ENCODE data around the gene MRPL43.

Gene MRPL43

DNA sequence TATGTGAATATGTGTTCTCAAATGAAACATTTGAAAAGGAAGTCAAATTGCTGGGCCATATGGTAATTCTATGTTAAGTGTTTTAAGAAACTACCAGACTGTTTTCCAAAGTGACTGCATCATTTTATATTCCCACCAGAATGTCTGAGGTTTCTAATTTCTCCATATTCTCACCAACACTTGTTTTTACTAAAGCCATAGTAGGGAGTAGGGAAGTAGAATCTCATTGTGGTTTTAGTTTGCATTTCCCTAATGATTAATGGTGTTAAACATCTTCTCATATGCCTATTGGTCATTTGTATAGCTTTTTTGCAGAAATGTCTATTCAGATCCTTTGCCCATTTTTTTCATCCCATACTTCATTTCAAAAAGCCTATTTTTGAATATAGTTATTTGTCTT, 27.0 kb downstream of the MRPL43 start:
- Mint-ChIP-seq H3K9me3 (no peaks in the 10 kb centered on the region), H3K36me3 (ENCODE audit: low read depth) (peaks cover 83% of the 10 kb centered on the region), H3K4me3 (no peak overlapping the region), H3K27ac (no peak overlapping the region), H3K4me1 (ENCODE audit: low read depth) (peaks cover 9% of the 10 kb centered on the region), H3K27me3 (no peaks in the 10 kb centered on the region)
- DNase-seq: no peak

DNA sequence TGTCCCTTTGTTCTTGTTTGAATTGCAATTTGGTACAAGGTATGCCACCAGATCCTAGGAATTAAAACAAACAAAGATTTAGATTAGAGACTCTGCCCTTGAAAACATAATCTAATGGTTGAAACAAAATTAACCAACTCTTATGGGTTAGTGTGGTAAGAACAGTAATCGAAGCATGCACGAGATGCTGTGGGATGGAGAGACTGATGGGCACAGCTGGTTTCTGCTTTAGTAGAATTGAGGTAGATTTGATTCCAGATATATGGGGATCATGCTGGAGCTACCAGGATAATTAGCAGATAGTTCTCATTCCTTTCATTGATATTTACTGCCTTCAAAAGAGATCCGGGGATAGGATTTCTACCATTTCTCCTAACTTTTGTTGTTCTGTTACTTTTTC, 38.4 kb downstream of the MRPL43 start:
- H3K36me3 Mint-ChIP-seq (ENCODE audit: low read depth): peaks cover 82% of the 10 kb centered on the region
- no peak overlapping the region for H3K4me3 Mint-ChIP-seq

DNA sequence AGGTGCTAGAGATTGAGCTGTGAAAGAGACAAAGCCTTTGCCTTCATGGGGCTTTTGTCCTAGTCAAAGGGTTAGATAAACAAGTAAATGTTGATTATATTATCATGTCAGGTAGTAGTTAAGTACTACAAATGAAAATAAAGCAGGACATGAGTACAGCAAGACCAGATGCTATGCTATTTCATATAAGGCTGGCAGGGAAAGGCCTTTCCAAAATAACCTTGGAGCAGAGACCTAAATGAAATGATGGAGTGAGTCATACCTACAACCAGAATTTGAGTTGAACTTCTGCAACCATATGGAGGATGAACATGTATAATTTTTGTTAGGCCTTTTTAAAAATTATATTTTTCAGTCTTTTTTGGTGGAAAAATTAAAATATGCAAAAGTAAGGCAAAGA, 41.5 kb downstream of the MRPL43 start:
- no peak overlapping the region for H3K27ac Mint-ChIP-seq
- no peaks in the 10 kb centered on the region for H3K9me3 Mint-ChIP-seq
- DNase-seq: no peak
- peaks cover 16% of the 10 kb centered on the region for H3K4me1 Mint-ChIP-seq (ENCODE audit: low read depth)
- H3K36me3 Mint-ChIP-seq (ENCODE audit: low read depth): peaks cover 94% of the 10 kb centered on the region
- H3K4me3 Mint-ChIP-seq: no peak overlapping the region
- H3K27me3 Mint-ChIP-seq: no peaks in the 10 kb centered on the region

More for the DNA sequence above, 38.4 kb downstream of the MRPL43 start:
- no peaks in the 10 kb centered on the region for H3K9me3 Mint-ChIP-seq
- H3K4me1 Mint-ChIP-seq (ENCODE audit: low read depth): peaks cover 5% of the 10 kb centered on the region
- no peak for DNase-seq
- H3K27ac Mint-ChIP-seq: no peak overlapping the region
- H3K27me3 Mint-ChIP-seq: no peaks in the 10 kb centered on the region

DNA sequence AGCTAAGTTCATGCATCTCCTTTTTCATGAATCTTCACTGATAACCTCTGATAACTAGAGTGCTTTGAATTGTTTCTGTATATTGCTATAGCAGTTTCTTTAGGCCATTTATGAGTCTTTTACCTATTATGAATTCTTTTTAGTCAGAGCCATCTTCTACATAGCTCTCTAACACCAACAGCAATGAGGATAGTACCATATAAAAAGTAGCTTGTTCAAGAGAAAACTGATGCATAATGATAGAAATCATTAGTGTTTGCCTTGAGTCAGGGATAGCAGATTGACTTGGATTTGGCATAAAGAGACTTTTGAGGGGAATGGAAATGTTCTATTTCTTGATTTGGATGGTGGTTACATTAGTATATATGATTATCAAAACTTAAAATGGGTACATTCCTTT, 43.8 kb downstream of the MRPL43 start:
- H3K36me3 Mint-ChIP-seq (ENCODE audit: low read depth): peaks cover 91% of the 10 kb centered on the region
- no peak for DNase-seq
- no peaks in the 10 kb centered on the region for H3K9me3 Mint-ChIP-seq
- H3K27me3 Mint-ChIP-seq: no peaks in the 10 kb centered on the region
- H3K4me3 Mint-ChIP-seq: no peak overlapping the region
- H3K27ac Mint-ChIP-seq: peak overlapping the region; percentile 87
- H3K4me1 Mint-ChIP-seq (ENCODE audit: low read depth): peaks cover 16% of the 10 kb centered on the region

DNA sequence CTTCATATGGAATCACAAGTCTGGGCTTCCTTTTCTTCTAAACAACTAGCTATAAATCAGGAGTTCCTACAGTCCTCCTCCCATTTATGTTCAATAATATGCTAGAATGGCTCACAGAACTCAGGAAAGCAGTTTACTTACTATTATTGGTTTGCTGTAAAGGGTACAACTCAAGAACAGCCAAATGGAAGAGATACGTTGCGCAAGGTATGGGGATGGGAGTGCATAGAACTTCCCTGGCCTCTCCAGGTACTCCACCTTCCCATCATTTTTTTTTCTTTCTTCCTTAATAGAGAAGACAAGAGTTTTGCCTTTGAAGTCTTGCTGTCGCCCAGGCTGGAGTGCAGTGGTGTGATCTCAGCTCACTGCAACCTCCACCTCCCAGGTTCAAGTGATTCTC, 45.1 kb downstream of the MRPL43 start:
- no peak overlapping the region for H3K4me3 Mint-ChIP-seq
- H3K9me3 Mint-ChIP-seq: no peaks in the 10 kb centered on the region
- no peak overlapping the region for H3K27ac Mint-ChIP-seq
- DNase-seq: no peak
- H3K4me1 Mint-ChIP-seq (ENCODE audit: low read depth): peaks cover 16% of the 10 kb centered on the region
- no peaks in the 10 kb centered on the region for H3K27me3 Mint-ChIP-seq
- peaks cover 93% of the 10 kb centered on the region for H3K36me3 Mint-ChIP-seq (ENCODE audit: low read depth)

DNA sequence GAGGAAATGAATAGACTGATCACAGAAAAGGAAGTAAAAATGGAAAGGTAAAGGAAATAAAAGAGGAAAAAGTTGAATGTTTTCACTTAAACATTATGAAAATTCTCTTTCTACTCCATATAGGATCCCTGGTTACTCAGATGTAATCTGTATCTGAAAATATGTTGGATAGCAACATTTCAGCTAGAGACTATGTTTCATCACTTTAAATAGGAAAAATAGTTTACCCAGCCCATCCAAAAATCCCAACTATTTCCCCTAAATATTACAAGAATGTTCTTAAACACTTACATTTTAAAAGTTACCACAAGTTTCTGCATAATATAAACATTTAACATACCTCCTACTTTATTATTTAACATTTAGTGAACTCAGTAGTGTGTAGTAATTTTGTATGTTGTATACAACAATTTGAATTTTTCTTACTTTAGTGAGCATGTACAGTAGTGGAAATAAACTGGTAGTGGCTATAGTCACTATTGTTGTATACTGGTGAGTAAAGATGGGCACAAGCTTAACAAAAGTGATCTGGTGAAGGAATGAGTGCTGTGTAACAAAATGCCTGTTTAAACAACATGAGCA, 47.4 kb downstream of the MRPL43 start:
- Mint-ChIP-seq H3K36me3 (ENCODE audit: low read depth) (peaks cover 86% of the 10 kb centered on the region), H3K9me3 (no peaks in the 10 kb centered on the region), H3K4me1 (ENCODE audit: low read depth) (peaks cover 13% of the 10 kb centered on the region), H3K27me3 (no peaks in the 10 kb centered on the region), H3K27ac (no peak overlapping the region), H3K4me3 (no peak overlapping the region)
- no peak for DNase-seq

Data from activated T-cell treated with anti-CD3 and anti-CD28 coated beads, Interleukin-2, amount 50 U/mL, for 24 hours (primary cell).